Spleen (tissue), 7 donors: Measurements from ENCODE around the gene MYL5.

ENCODE experiments used
- POLR2A ChIP-seq, 3 donors: fragments of 450-650 bp; IDR thresholded peaks; one replicate each; pipeline ENCODE4 v1.5.1; 2017; ENCODE audit warnings: antibody characterized with exemption in 3 of 3, mild to moderate bottlenecking in 1 of 3
- POLR2AphosphoS5 ChIP-seq, 3 donors: sonication (generic); formaldehyde crosslinking; IDR thresholded peaks; one replicate each; pipeline ENCODE4 v1.5.1; 2017; ENCODE audit warnings: antibody characterized with exemption in 3 of 3
- TF ChIP-seq, protein P1 (sequence below), 11 experiments: fragments of 200-600 bp in 7 of 11; fragments of 450-650 bp in 4 of 11; sonication (generic) in 4 of 11; IDR thresholded peaks in 8 of 11; conservative IDR thresholded peaks in 3 of 11; 1 replicate in 7 of 11; 2 replicates in 4 of 11; pipeline versions ENCODE4 v1.4.0 to v1.8.0; 2016 to 2021; ENCODE audit warnings: antibody characterized with exemption in 11 of 11, inconsistent platforms in 4 of 11, mild to moderate bottlenecking in 1 of 11
- donor health status: DM: no; HTN: no; CAD: no; lungs with moderate emphysema.
- donor health status: DM: no; HTN: no; CAD: no.
- donor health status: DM: no; HTN: no; CAD: no.

DNA sequence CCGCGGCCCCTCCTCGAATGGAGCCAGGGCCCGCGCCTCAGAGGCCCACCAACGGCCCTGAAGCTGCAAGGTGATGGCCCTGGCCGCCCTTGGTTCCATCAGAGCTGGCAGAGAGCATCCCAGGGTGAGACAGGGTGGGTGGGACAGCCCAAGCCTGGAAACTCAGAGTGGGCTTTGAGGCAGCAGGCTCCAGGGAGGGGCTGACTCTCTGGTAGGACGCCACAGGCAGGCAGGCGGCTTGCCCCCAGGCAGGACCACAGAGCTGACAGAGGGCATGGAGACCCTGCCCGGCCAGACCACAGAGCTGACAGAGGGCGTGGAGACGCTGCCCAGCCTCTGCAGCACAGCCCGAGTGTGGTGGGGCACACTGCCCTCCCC, 4.8 kb downstream of the MYL5 start:
- TF ChIP-seq, protein P1, sequence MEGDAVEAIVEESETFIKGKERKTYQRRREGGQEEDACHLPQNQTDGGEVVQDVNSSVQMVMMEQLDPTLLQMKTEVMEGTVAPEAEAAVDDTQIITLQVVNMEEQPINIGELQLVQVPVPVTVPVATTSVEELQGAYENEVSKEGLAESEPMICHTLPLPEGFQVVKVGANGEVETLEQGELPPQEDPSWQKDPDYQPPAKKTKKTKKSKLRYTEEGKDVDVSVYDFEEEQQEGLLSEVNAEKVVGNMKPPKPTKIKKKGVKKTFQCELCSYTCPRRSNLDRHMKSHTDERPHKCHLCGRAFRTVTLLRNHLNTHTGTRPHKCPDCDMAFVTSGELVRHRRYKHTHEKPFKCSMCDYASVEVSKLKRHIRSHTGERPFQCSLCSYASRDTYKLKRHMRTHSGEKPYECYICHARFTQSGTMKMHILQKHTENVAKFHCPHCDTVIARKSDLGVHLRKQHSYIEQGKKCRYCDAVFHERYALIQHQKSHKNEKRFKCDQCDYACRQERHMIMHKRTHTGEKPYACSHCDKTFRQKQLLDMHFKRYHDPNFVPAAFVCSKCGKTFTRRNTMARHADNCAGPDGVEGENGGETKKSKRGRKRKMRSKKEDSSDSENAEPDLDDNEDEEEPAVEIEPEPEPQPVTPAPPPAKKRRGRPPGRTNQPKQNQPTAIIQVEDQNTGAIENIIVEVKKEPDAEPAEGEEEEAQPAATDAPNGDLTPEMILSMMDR (IDR thresholded peaks at IDR 0.05 in 8 of 11, conservative IDR thresholded peaks at IDR 0.05 in 3 of 11), result no peak
- TF ChIP-seq POLR2AphosphoS5 (IDR thresholded peaks at IDR 0.05), result peak in 1 of 3 donors; percentile 48
- TF ChIP-seq POLR2A (IDR thresholded peaks at IDR 0.05), result no peak
